ENCODE results near the gene IKZF2. TPM values are rescaled to one million over a fixed set of nuclear protein-coding genes. Genes with fewer than 3 reads are reported as not detected.
A peak's percentile ranks its signal among the peaks of the same experiment; 100 is the strongest.

Gene IKZF2
- total RNA-seq, 1 donor from 2014 or later, result 18.9 TPM

- peak overlapping the region; percentile 91 for H3K27ac Mint-ChIP-seq (ENCODE audit: unreplicated experiment)
- DNase-seq (ENCODE audit: extremely low spot score, unreplicated experiment), result no peak
- no peak for TF ChIP-seq CTCF (IDR thresholded peaks at IDR 0.05)
- H3K27me3 Mint-ChIP-seq (ENCODE audit: unreplicated experiment), result no peaks in the 10 kb centered on the region
- H3K36me3 Mint-ChIP-seq (ENCODE audit: unreplicated experiment), result peaks cover 6% of the 10 kb centered on the region
- H3K4me1 Mint-ChIP-seq (ENCODE audit: unreplicated experiment), result peaks cover 53% of the 10 kb centered on the region
- peak overlapping the region; percentile 89 for H3K4me3 Mint-ChIP-seq (ENCODE audit: unreplicated experiment)
- no peaks in the 10 kb centered on the region for H3K9me3 Mint-ChIP-seq (ENCODE audit: unreplicated experiment)
Observed at GRCh38 chr2:213149949-213150314, 1.5 kb downstream of the IKZF2 start.

- peak; percentile 41 for TF ChIP-seq CTCF (IDR thresholded peaks at IDR 0.05)
- DNase-seq (ENCODE audit: extremely low spot score, unreplicated experiment), result no peak
- peaks cover 9% of the 10 kb centered on the region for H3K36me3 Mint-ChIP-seq (ENCODE audit: unreplicated experiment)
- peak overlapping the region; percentile 89 for H3K4me3 Mint-ChIP-seq (ENCODE audit: unreplicated experiment)
- H3K4me1 Mint-ChIP-seq (ENCODE audit: unreplicated experiment), result peaks cover 53% of the 10 kb centered on the region
- no peaks in the 10 kb centered on the region for H3K9me3 Mint-ChIP-seq (ENCODE audit: unreplicated experiment)
- H3K27ac Mint-ChIP-seq (ENCODE audit: unreplicated experiment), result peak overlapping the region; percentile 91
- H3K27me3 Mint-ChIP-seq (ENCODE audit: unreplicated experiment), result no peaks in the 10 kb centered on the region
Observed at GRCh38 chr2:213149294-213149875, 2.0 kb downstream of the IKZF2 start.

- Mint-ChIP-seq H3K27me3 (ENCODE audit: unreplicated experiment) (no peaks in the 10 kb centered on the region), H3K27ac (ENCODE audit: unreplicated experiment) (peak overlapping the region; percentile 91), H3K9me3 (ENCODE audit: unreplicated experiment) (no peaks in the 10 kb centered on the region), H3K4me3 (ENCODE audit: unreplicated experiment) (peak overlapping the region; percentile 89), H3K36me3 (ENCODE audit: unreplicated experiment) (peaks cover 9% of the 10 kb centered on the region), H3K4me1 (ENCODE audit: unreplicated experiment) (peaks cover 49% of the 10 kb centered on the region)
- TF ChIP-seq CTCF (IDR thresholded peaks at IDR 0.05), result no peak
- DNase-seq (ENCODE audit: extremely low spot score, unreplicated experiment), result no peak
Observed at GRCh38 chr2:213148572-213149261, 2.7 kb downstream of the IKZF2 start.

- peaks cover 41% of the 10 kb centered on the region for H3K4me1 Mint-ChIP-seq (ENCODE audit: unreplicated experiment)
Observed at GRCh38 chr2:213147538-213147937, 3.9 kb downstream of the IKZF2 start.

More at GRCh38 chr2:213147538-213147937, 3.9 kb downstream of the IKZF2 start:
- H3K27me3 Mint-ChIP-seq (ENCODE audit: unreplicated experiment), result no peaks in the 10 kb centered on the region
- no peak for TF ChIP-seq CTCF (IDR thresholded peaks at IDR 0.05)
- DNase-seq (ENCODE audit: extremely low spot score, unreplicated experiment), result no peak
- no peaks in the 10 kb centered on the region for H3K9me3 Mint-ChIP-seq (ENCODE audit: unreplicated experiment)
- H3K27ac Mint-ChIP-seq (ENCODE audit: unreplicated experiment), result no peak overlapping the region
- H3K36me3 Mint-ChIP-seq (ENCODE audit: unreplicated experiment), result peaks cover 12% of the 10 kb centered on the region
- H3K4me3 Mint-ChIP-seq (ENCODE audit: unreplicated experiment), result no peak overlapping the region

All from osteocyte (in vitro differentiated cells).